Lower leg skin (tissue), 3 donors: ENCODE results near the gene MESD.

ENCODE experiments used
- CTCF ChIP-seq, 3 donors: fragments of 450-650 bp; IDR thresholded peaks; one replicate each; pipeline ENCODE4 v1.5.1; 2016; ENCODE audit warnings: antibody characterized with exemption in 3 of 3, mild to moderate bottlenecking in 3 of 3, moderate library complexity in 2 of 3
- POLR2A ChIP-seq, 2 donors: fragments of 450-650 bp; IDR thresholded peaks; one replicate each; pipeline ENCODE4 v1.6.1; 2016 to 2017; ENCODE audit warnings: antibody characterized with exemption in 2 of 2, mild to moderate bottlenecking in 1 of 2, moderate library complexity in 1 of 2

- TF ChIP-seq CTCF (IDR thresholded peaks at IDR 0.05) = no peak
- TF ChIP-seq POLR2A (IDR thresholded peaks at IDR 0.05) = no peak
Observed at GRCh38 chr15:80940331-80940730, 49.3 kb downstream of the MESD start.
